HG02973 (cell line): ENCODE data around the gene RARRES2.

Source experiments
- ATAC-seq: cut with Tn5 transposase; IDR thresholded peaks from one replicate; pipeline ENCODE4 v1.9.1; 2021; ENCODE audit warnings: moderate library complexity; ENCODE audit not compliant: unreplicated experiment

Gene RARRES2

GRCh38 chr7:150377196-150377595 lies 35.8 kb upstream of the RARRES2 start:
- no peak for ATAC-seq

DNA sequence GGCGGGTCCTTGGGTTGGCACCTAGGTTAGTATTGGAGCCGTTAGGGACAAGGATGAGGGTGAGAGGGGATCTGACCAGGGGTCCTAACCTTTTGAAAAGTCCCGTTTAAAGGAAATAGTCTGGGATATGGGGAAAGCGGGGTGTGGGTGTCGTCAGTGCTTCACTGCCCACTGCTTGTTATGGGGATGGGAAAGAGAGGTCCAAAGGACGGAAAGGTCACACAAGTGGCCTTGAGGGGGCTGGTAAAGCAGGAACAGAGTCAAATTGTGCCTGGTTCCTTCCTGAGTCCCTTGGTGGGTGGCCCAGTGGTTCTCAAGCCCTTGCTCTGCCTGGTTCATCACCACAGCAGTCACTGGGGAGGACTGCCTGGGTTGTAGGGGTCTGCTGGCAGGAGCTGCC lies 35.1 kb upstream of the RARRES2 start:
- ATAC-seq, result no peak

- ATAC-seq, result no peak
Observed at GRCh38 chr7:150375662-150376521, 34.5 kb upstream of the RARRES2 start.

- no peak for ATAC-seq
Observed at GRCh38 chr7:150374472-150374871, 33.0 kb upstream of the RARRES2 start.

- ATAC-seq, result no peak
Observed at GRCh38 chr7:150374026-150374425, 32.6 kb upstream of the RARRES2 start.

DNA sequence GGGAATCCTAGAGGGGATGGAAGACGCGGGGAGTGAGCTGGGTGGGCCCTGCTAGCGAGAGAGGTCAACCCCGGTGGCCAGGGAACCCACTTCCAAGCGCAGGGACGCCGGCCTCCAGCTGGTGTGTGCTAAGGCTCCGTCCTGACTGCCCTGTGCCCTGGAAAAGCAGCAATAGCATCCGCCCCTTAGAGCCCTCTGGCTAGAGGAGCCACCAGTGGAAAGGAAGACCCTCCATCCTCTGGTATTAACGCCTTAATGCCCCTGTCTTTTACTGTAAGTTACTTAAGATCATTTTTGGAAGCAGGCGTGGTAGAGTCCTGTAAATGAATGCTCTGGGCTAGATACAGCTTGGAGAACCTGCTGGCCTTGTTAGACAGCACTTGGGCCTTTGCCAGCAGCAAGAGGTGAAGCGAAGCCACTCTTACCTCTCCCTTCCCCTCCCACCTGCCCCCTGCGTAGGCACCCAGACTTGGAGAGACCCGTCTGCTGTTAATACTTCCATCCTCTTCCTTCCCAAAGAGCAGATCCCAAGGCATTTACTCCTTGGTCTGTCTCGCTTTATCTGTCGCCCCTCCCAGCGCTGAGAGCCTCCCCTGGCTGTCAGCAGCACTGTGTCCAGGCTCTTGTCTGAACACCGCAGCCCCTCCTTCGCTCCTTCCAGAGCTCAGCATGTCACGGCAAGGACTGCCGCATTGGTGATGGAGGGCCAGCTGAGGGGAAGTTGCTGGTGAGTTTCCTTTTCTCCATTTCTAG lies 31.8 kb upstream of the RARRES2 start:
- no peak for ATAC-seq

- no peak for ATAC-seq
Observed at GRCh38 chr7:150372271-150373048, 31.0 kb upstream of the RARRES2 start.

DNA sequence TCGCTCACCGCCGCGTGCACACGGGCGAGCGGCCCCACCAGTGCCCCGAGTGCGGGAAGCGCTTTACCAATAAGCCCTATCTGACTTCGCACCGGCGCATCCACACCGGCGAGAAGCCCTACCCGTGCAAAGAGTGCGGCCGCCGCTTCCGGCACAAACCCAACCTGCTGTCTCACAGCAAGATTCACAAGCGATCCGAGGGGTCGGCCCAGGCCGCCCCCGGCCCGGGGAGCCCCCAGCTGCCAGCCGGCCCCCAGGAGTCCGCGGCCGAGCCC lies 30.5 kb upstream of the RARRES2 start:
- no peak for ATAC-seq

DNA sequence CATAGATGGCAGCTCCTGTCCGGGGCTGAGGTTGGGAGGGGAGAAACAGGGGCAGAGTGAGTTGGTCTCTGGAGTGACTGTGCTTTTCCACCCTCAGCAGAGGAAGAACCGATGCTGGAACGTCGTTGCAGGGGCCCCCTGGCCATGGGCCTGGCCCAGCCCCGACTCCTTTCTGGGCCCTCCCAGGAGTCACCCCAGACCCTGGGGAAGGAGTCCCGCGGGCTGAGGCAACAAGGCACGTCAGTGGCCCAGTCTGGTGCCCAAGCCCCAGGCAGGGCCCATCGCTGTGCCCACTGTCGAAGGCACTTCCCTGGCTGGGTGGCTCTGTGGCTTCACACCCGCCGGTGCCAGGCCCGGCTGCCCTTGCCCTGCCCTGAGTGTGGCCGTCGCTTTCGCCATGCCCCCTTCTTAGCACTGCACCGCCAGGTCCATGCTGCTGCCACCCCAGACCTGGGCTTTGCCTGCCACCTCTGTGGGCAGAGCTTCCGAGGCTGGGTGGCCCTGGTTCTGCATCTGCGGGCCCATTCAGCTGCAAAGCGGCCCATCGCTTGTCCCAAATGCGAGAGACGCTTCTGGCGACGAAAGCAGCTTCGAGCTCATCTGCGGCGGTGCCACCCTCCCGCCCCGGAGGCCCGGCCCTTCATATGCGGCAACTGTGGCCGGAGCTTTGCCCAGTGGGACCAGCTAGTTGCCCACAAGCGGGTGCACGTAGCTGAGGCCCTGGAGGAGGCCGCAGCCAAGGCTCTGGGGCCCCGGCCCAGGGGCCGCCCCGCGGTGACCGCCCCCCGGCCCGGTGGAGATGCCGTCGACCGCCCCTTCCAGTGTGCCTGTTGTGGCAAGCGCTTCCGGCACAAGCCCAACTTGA lies 29.9 kb upstream of the RARRES2 start:
- no peak for ATAC-seq

GRCh38 chr7:150370612-150371071 lies 29.2 kb upstream of the RARRES2 start:
- no peak for ATAC-seq

DNA sequence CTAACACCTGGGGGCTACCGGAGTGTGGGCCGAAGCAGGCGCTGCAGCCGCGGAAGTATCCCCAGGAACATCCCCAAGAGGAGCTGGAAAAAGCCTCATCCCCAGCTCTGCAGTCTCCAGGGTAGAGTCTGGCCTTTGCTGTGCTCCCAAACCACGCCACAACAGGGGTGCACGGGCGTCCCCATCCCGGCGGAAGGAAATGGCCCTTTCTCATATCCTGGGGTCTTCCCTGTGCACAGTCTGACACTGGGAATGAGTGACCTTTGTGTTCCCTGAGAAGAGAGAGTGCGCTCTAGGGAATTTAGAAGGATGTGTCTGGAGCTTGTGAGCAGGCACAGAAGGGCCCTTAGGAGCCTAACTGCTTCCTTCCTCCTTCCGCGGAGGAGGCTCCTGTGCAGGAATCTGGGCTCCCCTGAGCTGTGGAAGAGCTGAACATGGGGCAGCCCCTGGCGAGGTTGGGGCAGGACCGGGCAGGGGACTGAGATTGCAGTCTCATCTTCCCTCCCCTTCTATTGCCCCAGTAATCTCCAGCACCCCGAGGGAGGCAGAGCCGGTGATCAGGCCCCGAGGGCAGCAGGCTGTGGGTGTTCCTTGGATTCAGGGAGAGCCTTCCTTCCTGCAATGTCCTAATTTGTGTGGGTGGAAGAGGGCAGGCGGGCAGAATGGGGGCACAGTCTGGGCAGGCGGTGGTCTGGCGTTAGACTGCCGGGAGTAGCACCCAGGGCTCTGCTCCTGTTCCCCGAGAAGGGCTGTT lies 28.5 kb upstream of the RARRES2 start:
- ATAC-seq, result no peak

- ATAC-seq, result peak; percentile 33
Observed at GRCh38 chr7:150368884-150369747, 27.7 kb upstream of the RARRES2 start.

- peak; percentile 33 for ATAC-seq
Observed at GRCh38 chr7:150368096-150368883, 26.9 kb upstream of the RARRES2 start, which contains the start of gene REPIN1. REPIN1 (plus strand) TSS chr7:150368822; CDS start chr7:150369712, 890 bp downstream.

GRCh38 chr7:150367677-150368095 lies 26.3 kb upstream of the RARRES2 start:
- ATAC-seq, result no peak

DNA sequence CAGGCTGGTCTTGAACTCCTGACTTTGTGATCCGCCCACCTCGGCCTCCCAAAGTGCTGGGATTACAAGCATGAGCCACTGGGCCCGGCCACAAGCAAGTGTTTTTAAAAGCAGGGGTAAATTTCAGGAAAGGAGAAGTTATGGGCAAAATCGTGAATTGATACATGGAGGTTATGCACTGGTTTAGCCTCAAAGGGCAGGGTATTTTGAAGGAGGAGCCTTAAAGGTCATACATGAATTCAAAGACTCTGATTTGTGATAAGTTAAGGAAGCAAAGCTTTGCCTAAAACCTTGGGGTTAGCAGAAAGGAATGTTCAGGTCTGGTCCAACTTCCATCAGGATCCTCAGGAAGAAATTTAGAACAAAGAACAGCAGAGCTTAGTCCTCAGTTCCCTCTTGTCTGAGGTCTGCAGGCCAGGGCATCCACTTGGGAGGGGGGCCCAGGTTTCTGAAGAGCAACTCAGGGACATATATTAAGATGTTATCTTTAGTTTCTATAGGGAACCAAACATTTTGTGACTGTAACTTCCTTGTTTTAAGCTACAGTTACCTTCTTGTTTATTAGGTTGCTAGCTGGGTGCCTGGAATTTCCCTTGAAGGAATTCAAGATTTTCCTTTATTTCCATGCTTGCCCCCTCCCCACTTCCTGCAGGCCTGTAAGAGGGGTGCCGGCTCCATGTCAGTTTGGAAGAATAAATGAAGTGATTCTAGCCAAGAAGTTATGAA lies 24.4 kb upstream of the RARRES2 start:
- no peak for ATAC-seq

DNA sequence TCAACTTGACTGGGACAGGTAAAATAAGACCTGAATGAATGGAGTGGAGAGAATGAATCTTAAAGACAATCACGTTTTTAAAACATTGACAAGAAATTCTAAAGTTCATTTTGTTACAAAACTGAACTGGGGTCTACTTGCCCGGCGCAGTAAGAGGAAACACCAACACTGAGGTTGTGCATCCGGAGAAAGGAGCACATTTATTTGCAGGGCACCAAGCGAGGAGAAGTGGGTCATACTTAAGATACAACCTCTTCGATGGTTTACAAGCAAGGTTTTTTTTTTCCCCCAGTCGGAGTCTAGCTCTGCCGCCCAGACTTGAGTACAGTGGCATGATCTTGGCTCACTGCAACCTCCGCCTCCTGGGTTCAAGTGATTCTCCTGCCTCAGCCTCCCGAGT lies 23.8 kb upstream of the RARRES2 start:
- no peak for ATAC-seq

GRCh38 chr7:150363872-150364271 lies 22.4 kb upstream of the RARRES2 start:
- peak; percentile 32 for ATAC-seq
